Urinary bladder (tissue), 4 donors: Measurements from ENCODE around the gene GAS2. TPM values are rescaled to one million over a fixed set of nuclear protein-coding genes. Genes with fewer than 3 reads are reported as not detected.

Source experiments
- DNase-seq: peaks from one replicate; pipeline ENCODE4 v3.0.0-alpha.2; 2015; ENCODE audit errors: extremely low spot score
- H3K27ac ChIP-seq: one replicate; pipeline ENCODE4 v1.5.1; 2013; ENCODE audit warnings: low read depth, mild to moderate bottlenecking, moderate library complexity
- H3K36me3 ChIP-seq: one replicate; pipeline ENCODE4 v1.6.1; 2013; ENCODE audit warnings: mild to moderate bottlenecking, moderate library complexity; ENCODE audit not compliant: insufficient read depth
- H3K4me1 ChIP-seq: one replicate; pipeline ENCODE4 v1.6.1; 2013; ENCODE audit warnings: mild to moderate bottlenecking, moderate library complexity; ENCODE audit not compliant: insufficient read depth
- H3K4me3 ChIP-seq: one replicate; pipeline ENCODE4 v1.5.1; 2013; ENCODE audit warnings: low read depth, low read length
- WGBS: extraction: QIAGEN DNeasy Blood & Tissue Kit; methylation state at CpG from one replicate; pipeline ENCODE4 v1.1.7; 2013; 5-methylcytosine and 5-hydroxymethylcytosine counted together
- polyA plus RNA-seq: library from polyadenylated mRNA; stranded (reverse); fragments of 200-250 nt; gene quantifications from one replicate; pipeline ENCODE4 v1.2.3, GENCODE V29; 2013
- total RNA-seq: library from RNA; depleted of rRNA; stranded (reverse); fragments of >200 nt; gene quantifications from one replicate; pipeline ENCODE4 v1.2.3, GENCODE V29; 2014
- donor health status: healthy with polysubstance abuse.
- donor health status: healthy.

The GAS2 gene
- total and polyA plus RNA-seq, 2 donors = 0.79 to 18.8 TPM

DNA sequence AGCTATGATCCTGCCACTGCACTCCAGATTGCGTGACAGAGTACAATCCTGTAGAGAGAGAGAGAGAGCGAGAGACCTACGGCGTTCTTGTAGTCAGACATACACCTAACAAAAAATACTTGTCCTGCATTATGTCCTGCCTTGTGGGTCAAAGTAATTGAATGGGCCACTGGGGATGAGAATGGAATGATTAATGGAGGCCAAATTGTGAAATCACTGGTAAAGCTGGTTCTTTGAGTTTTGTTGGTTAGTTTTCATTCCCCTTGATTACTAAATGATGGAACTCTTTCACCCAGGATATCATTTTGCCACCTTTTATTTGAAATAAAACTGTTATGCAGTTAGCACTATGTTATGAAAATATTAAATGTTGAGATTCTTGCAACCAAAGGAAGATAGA lies 18.7 kb downstream of the GAS2 start:
- H3K27ac ChIP-seq = no peak overlapping the region

GRCh38 chr11:22688914-22689313 lies 22.5 kb downstream of the GAS2 start:
- Histone ChIP-seq H3K4me1 (no peaks in the 10 kb centered on the region), H3K27ac (no peak overlapping the region), H3K36me3 (no peaks in the 10 kb centered on the region), H3K4me3 (no peak overlapping the region)
- DNase-seq = no peak
- WGBS = 97% methylated on average over 3 of the region's 3 CpGs

More for the DNA sequence above, 18.7 kb downstream of the GAS2 start:
- Histone ChIP-seq H3K4me3 (no peak overlapping the region), H3K36me3 (no peaks in the 10 kb centered on the region), H3K4me1 (no peaks in the 10 kb centered on the region)
- 98% methylated on average over 4 of the region's 4 CpGs for WGBS
- DNase-seq = no peak

DNA sequence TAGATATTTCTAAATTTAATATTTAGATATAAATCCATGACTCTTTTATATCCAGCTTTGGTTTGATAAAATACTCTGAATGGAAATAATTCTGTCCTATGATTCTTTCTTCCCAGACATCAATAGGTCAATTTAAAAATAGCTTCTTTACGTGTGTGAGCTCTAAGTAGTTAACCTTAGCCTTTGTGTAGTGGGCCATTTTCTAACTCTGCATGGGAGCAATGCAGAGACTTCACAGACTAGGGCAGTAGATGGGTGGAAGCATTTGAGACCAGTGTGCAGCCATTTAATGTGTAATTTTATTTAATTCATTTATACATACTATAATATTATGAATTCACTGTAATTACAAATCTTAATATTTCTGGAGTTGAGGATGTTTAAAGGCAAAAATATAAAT lies 23.8 kb downstream of the GAS2 start:
- no peak for DNase-seq

GRCh38 chr11:22690871-22691270 lies 24.5 kb downstream of the GAS2 start:
- 72% methylated on average over 4 of the region's 4 CpGs for WGBS
- no peak overlapping the region for H3K27ac ChIP-seq
- no peak overlapping the region for H3K4me3 ChIP-seq
- no peaks in the 10 kb centered on the region for H3K36me3 ChIP-seq
- H3K4me1 ChIP-seq = no peaks in the 10 kb centered on the region
- no peak for DNase-seq

More for the DNA sequence above, 23.8 kb downstream of the GAS2 start:
- 41% methylated on average over 1 of the region's 1 CpG for WGBS
- Histone ChIP-seq H3K36me3 (no peaks in the 10 kb centered on the region), H3K4me1 (no peaks in the 10 kb centered on the region), H3K27ac (no peak overlapping the region), H3K4me3 (no peak overlapping the region)

GRCh38 chr11:22699388-22699787 lies 33.0 kb downstream of the GAS2 start:
- H3K4me3 ChIP-seq = no peak overlapping the region
- H3K36me3 ChIP-seq = no peaks in the 10 kb centered on the region
- DNase-seq = no peak
- H3K27ac ChIP-seq = no peak overlapping the region
- 81% methylated on average over 1 of the region's 1 CpG for WGBS
- H3K4me1 ChIP-seq = no peaks in the 10 kb centered on the region

DNA sequence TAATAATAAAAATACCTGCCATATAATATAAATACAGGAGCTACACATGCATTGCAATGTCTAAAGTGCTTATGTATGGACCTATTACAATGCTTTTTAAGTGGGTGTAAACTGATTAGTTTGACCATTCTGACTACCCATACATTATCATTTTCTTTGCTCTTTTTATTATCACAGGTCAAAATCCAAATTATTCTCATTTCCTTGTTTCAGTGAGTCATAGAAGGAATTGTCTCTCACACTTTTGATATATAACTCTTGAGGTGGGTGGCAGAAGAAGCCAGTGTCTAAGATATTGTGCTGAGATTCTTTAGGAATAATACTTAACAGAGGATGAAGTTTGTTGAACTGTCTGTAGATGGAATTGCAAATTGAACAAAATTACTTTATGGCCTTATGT lies 35.6 kb downstream of the GAS2 start:
- Histone ChIP-seq H3K4me1 (no peaks in the 10 kb centered on the region), H3K36me3 (no peaks in the 10 kb centered on the region), H3K27ac (no peak overlapping the region), H3K4me3 (no peak overlapping the region)
- DNase-seq = no peak

- WGBS = 23% methylated on average over 3 of the region's 3 CpGs
- Histone ChIP-seq H3K4me3 (no peak overlapping the region), H3K4me1 (no peaks in the 10 kb centered on the region), H3K27ac (no peak overlapping the region), H3K36me3 (no peaks in the 10 kb centered on the region)
- DNase-seq = peak; percentile 71
Observed at GRCh38 chr11:22703040-22703439, 36.6 kb downstream of the GAS2 start.

DNA sequence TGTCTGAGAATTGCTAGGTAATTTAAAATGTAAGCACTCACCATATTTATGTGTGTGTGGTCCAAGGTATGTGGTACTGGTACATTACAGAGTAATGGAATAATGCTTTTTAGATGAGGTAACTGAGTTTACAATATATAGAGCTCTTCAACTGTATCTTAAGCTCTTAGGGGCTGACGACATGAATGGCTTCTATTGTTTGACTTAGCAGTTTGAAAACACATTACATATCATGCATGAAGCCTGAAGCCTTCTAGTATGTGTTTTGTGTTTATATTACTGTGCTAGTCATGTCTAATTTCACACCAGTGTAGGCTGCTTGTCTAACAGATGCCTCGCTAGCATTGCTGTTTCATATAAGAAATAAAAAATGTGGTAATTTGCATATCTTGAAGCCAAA lies 37.2 kb downstream of the GAS2 start:
- no peaks in the 10 kb centered on the region for H3K4me1 ChIP-seq
- 47% methylated on average over 2 of the region's 2 CpGs for WGBS
- H3K4me3 ChIP-seq = no peak overlapping the region
- no peak for DNase-seq
- no peaks in the 10 kb centered on the region for H3K36me3 ChIP-seq
- no peak overlapping the region for H3K27ac ChIP-seq

DNA sequence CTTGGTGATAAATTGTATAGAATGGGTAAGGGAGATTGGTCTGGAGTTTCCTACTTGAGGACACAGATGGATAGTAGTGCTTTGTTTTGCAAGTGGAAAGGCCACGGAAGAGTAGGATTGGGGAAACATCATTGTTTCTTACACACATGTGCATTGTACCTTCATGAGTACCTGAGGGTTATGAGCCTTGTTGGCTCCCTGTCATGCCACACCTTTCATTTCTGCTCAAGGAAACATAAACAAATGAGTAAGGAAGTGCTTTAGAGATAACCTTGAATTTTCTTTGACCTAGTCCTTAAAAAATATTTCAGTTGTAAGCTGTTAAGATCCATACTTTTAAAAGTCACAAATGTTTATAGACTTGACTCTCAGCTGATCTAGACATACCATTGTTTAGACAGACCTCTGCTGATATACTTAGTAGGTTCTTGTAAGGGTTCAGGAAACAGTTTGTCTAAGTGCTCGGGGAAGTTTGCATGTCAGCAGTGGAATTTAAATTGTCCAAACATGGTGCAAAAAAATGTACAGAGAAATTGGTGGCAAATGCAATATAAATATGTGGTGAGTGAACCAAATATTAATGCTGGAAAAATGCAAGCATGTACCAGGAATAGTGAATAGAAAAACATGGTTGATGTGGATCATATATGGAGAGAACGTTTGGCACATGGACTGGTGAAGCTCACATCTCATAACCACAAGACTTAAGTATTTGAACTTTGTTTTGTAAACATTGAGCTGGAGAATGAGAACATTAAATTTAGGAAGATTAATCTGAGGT lies 40.9 kb downstream of the GAS2 start:
- Histone ChIP-seq H3K4me1 (no peaks in the 10 kb centered on the region), H3K4me3 (no peak overlapping the region), H3K36me3 (no peaks in the 10 kb centered on the region), H3K27ac (no peak overlapping the region)
- DNase-seq = no peak
- 53% methylated on average over 3 of the region's 3 CpGs for WGBS

DNA sequence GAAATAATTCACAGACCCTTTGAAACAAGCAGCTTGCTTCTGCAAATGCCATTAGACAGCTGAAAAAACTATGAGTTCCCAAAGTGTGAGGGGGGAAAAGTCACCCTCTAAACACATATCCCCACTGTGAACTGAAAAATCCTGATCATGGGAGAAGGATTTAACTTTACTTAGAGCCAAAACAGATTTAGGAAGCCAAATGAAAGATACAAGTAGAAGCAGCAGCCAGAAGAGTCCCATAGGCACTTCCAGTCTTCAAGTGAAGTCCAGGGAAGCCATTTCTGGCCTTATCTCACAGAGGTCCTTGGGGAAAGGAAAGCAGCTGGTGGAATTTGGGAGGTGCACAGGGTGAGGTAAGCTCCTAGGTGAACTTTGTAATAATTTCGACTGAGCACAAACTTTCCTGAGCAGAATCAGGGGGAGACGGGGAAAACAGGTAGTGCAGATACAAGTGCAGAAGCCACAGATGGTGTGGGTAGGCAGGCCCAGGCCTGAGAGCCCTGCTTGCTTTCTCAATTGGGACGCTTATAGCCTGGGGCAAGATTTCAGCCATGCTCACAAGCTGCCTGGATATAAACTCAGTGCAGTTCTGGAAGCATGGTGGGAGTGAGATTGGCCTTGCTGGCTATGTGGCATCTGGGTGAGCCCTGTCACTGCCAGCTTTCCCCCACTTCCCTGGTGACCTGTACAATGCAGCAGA lies 44.8 kb downstream of the GAS2 start:
- WGBS = 79% methylated on average over 3 of the region's 3 CpGs
- no peak overlapping the region for H3K4me3 ChIP-seq
- no peaks in the 10 kb centered on the region for H3K36me3 ChIP-seq
- no peak for DNase-seq
- no peaks in the 10 kb centered on the region for H3K4me1 ChIP-seq
- no peak overlapping the region for H3K27ac ChIP-seq

- no peak for DNase-seq
- no peaks in the 10 kb centered on the region for H3K4me1 ChIP-seq
- no peaks in the 10 kb centered on the region for H3K36me3 ChIP-seq
- no peak overlapping the region for H3K4me3 ChIP-seq
- WGBS = 58% methylated on average over 1 of the region's 1 CpG
- H3K27ac ChIP-seq = no peak overlapping the region
Observed at GRCh38 chr11:22711880-22712279, 45.5 kb downstream of the GAS2 start.

GRCh38 chr11:22713336-22713735 lies 46.9 kb downstream of the GAS2 start:
- DNase-seq = no peak
- no peaks in the 10 kb centered on the region for H3K36me3 ChIP-seq
- no peak overlapping the region for H3K27ac ChIP-seq
- H3K4me3 ChIP-seq = no peak overlapping the region
- 92% methylated on average over 1 of the region's 1 CpG for WGBS
- no peaks in the 10 kb centered on the region for H3K4me1 ChIP-seq

- no peak for DNase-seq
- WGBS = 88% methylated on average over 3 of the region's 3 CpGs
- Histone ChIP-seq H3K4me3 (no peak overlapping the region), H3K36me3 (no peaks in the 10 kb centered on the region), H3K27ac (no peak overlapping the region), H3K4me1 (no peaks in the 10 kb centered on the region)
Observed at GRCh38 chr11:22715971-22716370, 49.6 kb downstream of the GAS2 start.

DNA sequence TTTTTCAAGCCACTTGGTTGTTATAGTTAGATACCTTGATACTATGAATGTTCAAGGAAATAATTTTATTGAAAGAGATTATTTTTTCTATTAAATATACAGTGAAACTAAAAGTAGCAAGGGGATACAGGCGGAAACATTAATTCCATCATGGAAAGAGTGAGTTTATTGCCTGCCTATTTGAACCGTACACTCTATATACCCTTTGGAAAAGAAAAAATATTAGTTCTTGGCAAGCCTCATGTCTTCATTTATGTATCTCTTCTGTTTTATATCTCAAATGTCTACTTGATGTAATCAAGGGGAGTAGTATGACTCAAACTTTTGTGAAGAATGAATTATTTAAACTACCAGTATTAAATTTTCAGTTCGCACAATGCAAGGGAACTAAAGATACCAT lies 54.0 kb downstream of the GAS2 start:
- Histone ChIP-seq H3K4me1 (no peaks in the 10 kb centered on the region), H3K4me3 (no peak overlapping the region), H3K27ac (no peak overlapping the region), H3K36me3 (no peaks in the 10 kb centered on the region)
- no peak for DNase-seq
- 47% methylated on average over 3 of the region's 3 CpGs for WGBS
